NOMO-1 (cell line): ENCODE data around the gene ZNF805.
"Not testable (repeated sequence)": the region's sequence is repeated elsewhere in the genome, so short reads cannot be mapped to it uniquely, and the experiment has no call there.

ENCODE experiments used
- DNase-seq, 2 experiments: peaks; one replicate each; lab custom pipeline; 2025; ENCODE audit not compliant: unreplicated experiment in 2 of 2; lab: John Stamatoyannopoulos, UW

ZNF805 gene

GRCh38 chr19:57267291-57267690 is 26.9 kb downstream of the ZNF805 start:
- DNase-seq = no peak

- no peak for DNase-seq
Observed at GRCh38 chr19:57269515-57270250, 29.3 kb downstream of the ZNF805 start.

- no peak for DNase-seq
Observed at GRCh38 chr19:57271280-57271679, 30.8 kb downstream of the ZNF805 start.

- no peak for DNase-seq
Observed at GRCh38 chr19:57273014-57273413, 32.6 kb downstream of the ZNF805 start.

GRCh38 chr19:57276430-57276829 is 36.0 kb downstream of the ZNF805 start:
- DNase-seq = no peak

- DNase-seq = not testable (repeated sequence)
Observed at GRCh38 chr19:57278481-57278880, 38.0 kb downstream of the ZNF805 start.

- peak; percentile 88 to 93 for DNase-seq
Observed at GRCh38 chr19:57279418-57280164, 39.2 kb downstream of the ZNF805 start.

- peak; percentile 91 to 97 for DNase-seq
Observed at GRCh38 chr19:57280165-57280961, 39.9 kb downstream of the ZNF805 start, which contains the start of gene ZNF460. Gene ZNF460 (plus strand): TSS chr19:57280485. CDS start chr19:57280807, 322 bp downstream.

- peak; percentile 10 to 43 for DNase-seq
Observed at GRCh38 chr19:57280962-57281400, 40.5 kb downstream of the ZNF805 start.

GRCh38 chr19:57282011-57282643 is 41.7 kb downstream of the ZNF805 start:
- DNase-seq = no peak

- no peak for DNase-seq
Observed at GRCh38 chr19:57288373-57288772, 47.9 kb downstream of the ZNF805 start.

- no peak for DNase-seq
Observed at GRCh38 chr19:57290970-57291369, 50.5 kb downstream of the ZNF805 start.

GRCh38 chr19:57292547-57292946 is 52.1 kb downstream of the ZNF805 start:
- DNase-seq = no peak

- no peak for DNase-seq
Observed at GRCh38 chr19:57293719-57294118, 53.3 kb downstream of the ZNF805 start.

GRCh38 chr19:57302020-57302465 is 61.6 kb downstream of the ZNF805 start:
- DNase-seq = no peak

GRCh38 chr19:57302727-57303401 is 62.4 kb downstream of the ZNF805 start:
- DNase-seq = no peak
